B cell (primary cell): Measurements from ENCODE around the gene TSEN34. TPM values are rescaled to one million over a fixed set of nuclear protein-coding genes. Genes with fewer than 3 reads are reported as not detected.
"Not testable (repeated sequence)": the region's sequence is repeated elsewhere in the genome, so short reads cannot be mapped to it uniquely, and the experiment has no call there.

Experiments
- ATAC-seq: fragments of 200-7000 bp; cut with Tn5 transposase; one replicate; pipeline ENCODE4 v1.10.0; 2021; ENCODE audit warnings: low read depth, mild to moderate bottlenecking, moderate number of reproducible peaks, moderate library complexity
- CTCF ChIA-PET: fragments of 350-600 bp; sonication (Branson Sonifier 250); formaldehyde crosslinking; loops from one replicate; lab custom pipeline; 2021; ENCODE audit warnings: antibody characterized with exemption, inconsistent platforms; lab: Charles Lee
- POLR2A ChIA-PET: fragments of 350-600 bp; sonication (Branson Sonifier 250); formaldehyde crosslinking; loops from one replicate; lab custom pipeline; 2021; ENCODE audit warnings: antibody characterized with exemption; lab: Charles Lee
- DNase-seq: peaks from one replicate; pipeline ENCODE4 v3.0.0; 2013
- H2AFZ ChIP-seq: 2 replicates; pipeline ENCODE4 v1.6.1; 2012; ENCODE audit warnings: mild to moderate bottlenecking, low read depth, low read length; ENCODE audit not compliant: insufficient read depth, poor library complexity, severe bottlenecking
- H3K27ac ChIP-seq, 2 donors: 1 replicate in 1 of 2; 2 replicates in 1 of 2; pipeline ENCODE4 v1.5.1; 2012 to 2013; ENCODE audit warnings: low read length in 2 of 2, mild to moderate bottlenecking in 2 of 2, moderate library complexity in 1 of 2
- H3K27me3 ChIP-seq, 4 experiments: fragments of 200-600 bp in 1 of 4; sonication (generic) in 1 of 4; replicated peaks in 1 of 4; 1 replicate in 2 of 4; 2 replicates in 2 of 4; pipeline versions ENCODE4 v1.6.1 to v1.7.0; 2013 to 2016; ENCODE audit warnings: low read length in 3 of 4, mild to moderate bottlenecking in 2 of 4, mixed read lengths in 1 of 4, moderate library complexity in 1 of 4; ENCODE audit not compliant: insufficient read depth in 4 of 4, control insufficient read depth in 3 of 4; ENCODE audit errors: control extremely low read depth in 1 of 4
- H3K36me3 ChIP-seq, 2 experiments: replicated peaks in 1 of 2; 1 replicate in 1 of 2; 2 replicates in 1 of 2; pipeline versions ENCODE4 v1.6.1 to v1.7.1; 2013; ENCODE audit warnings: low read length in 1 of 2; ENCODE audit not compliant: insufficient read depth in 2 of 2, control insufficient read depth in 1 of 2; ENCODE audit errors: control extremely low read depth in 1 of 2, extremely low read depth in 1 of 2
- H3K4me1 ChIP-seq, 2 donors: fragments of 200-600 bp in 1 of 2; sonication (generic) in 1 of 2; 1 replicate in 1 of 2; 2 replicates in 1 of 2; pipeline versions ENCODE4 v1.5.1 to v1.6.1; 2013 to 2017; ENCODE audit warnings: low read length in 2 of 2; ENCODE audit not compliant: control insufficient read depth in 2 of 2, insufficient read depth in 2 of 2
- H3K4me2 ChIP-seq: replicated peaks from 2 replicates; pipeline ENCODE3; 2012; ENCODE audit warnings: mild to moderate bottlenecking, low read depth, low read length; ENCODE audit not compliant: poor library complexity, severe bottlenecking
- H3K4me3 ChIP-seq, 5 experiments: fragments of 200-600 bp in 1 of 5; sonication (generic) in 1 of 5; 1 replicate in 3 of 5; 2 replicates in 2 of 5; pipeline versions ENCODE4 v1.5.1 to v1.7.0; 2011 to 2016; ENCODE audit warnings: low read length in 4 of 5, mild to moderate bottlenecking in 4 of 5, low read depth in 2 of 5, control low read depth in 1 of 5, moderate library complexity in 1 of 5; ENCODE audit not compliant: insufficient read depth in 1 of 5; ENCODE audit errors: control extremely low read depth in 1 of 5, extremely low read depth in 1 of 5
- H3K79me2 ChIP-seq: fragments of 200-600 bp; sonication (generic); one replicate; pipeline ENCODE4 v1.6.0; 2016; ENCODE audit warnings: low read length; ENCODE audit not compliant: control insufficient read depth, insufficient read depth
- H3K9ac ChIP-seq: fragments of 200-600 bp; sonication (generic); 2 replicates; pipeline ENCODE4 v1.6.1; 2017; ENCODE audit warnings: mild to moderate bottlenecking, low read length, moderate library complexity
- H3K9me3 ChIP-seq, 3 donors: one replicate each; pipeline versions ENCODE4 v1.6.1 to v1.7.1; 2013; ENCODE audit warnings: low read length in 2 of 3; ENCODE audit not compliant: control insufficient read depth in 2 of 3, insufficient read depth in 1 of 3; ENCODE audit errors: control extremely low read depth in 1 of 3
- H4K20me1 ChIP-seq: 2 replicates; pipeline ENCODE4 v1.6.0; 2012; ENCODE audit warnings: mild to moderate bottlenecking, low read length; ENCODE audit not compliant: insufficient read depth, control insufficient read depth, poor library complexity, severe bottlenecking
- H3K27ac Mint-ChIP-seq: one replicate; pipeline ENCODE4 v1.8.0; 2021; ENCODE audit warnings: mixed read lengths
- H3K27me3 Mint-ChIP-seq: one replicate; pipeline ENCODE4 v1.8.0; 2021; ENCODE audit warnings: mixed read lengths
- H3K4me1 Mint-ChIP-seq: one replicate; pipeline ENCODE4 v1.8.0; 2021; ENCODE audit warnings: mixed read lengths
- H3K4me3 Mint-ChIP-seq: one replicate; pipeline ENCODE4 v1.8.0; 2021; ENCODE audit warnings: mixed read lengths
- H3K9me3 Mint-ChIP-seq: one replicate; pipeline ENCODE4 v1.8.0; 2022; ENCODE audit warnings: mixed read lengths; ENCODE audit not compliant: insufficient read depth
- CTCF ChIP-seq: fragments of 200-600 bp; IDR thresholded peaks from one replicate; pipeline ENCODE4 v1.8.0; 2022; ENCODE audit warnings: antibody characterized with exemption, mild to moderate bottlenecking
- EZH2 ChIP-seq: IDR thresholded peaks from 2 replicates; pipeline ENCODE4 v1.6.1; 2012; ENCODE audit warnings: borderline replicate concordance, low read depth, mild to moderate bottlenecking, moderate library complexity, low read length; ENCODE audit not compliant: insufficient read depth, poor library complexity, severe bottlenecking
- WGBS: methylation state at CpG from one replicate; pipeline ENCODE4 v1.1.5; 2013; ENCODE audit warnings: missing lambda C conversion rate; ENCODE audit not compliant: insufficient coverage; 5-methylcytosine and 5-hydroxymethylcytosine counted together
- intact Hi-C: fragments of 100-400 bp; cut with micrococcal nuclease; formaldehyde crosslinking; loops from one replicate; pipeline ENCODE4 v1.10.0; 2022
- polyA plus RNA-seq: library from polyadenylated mRNA; depleted of rRNA; stranded (reverse); fragments of >200 nt; gene quantifications from 2 replicates; pipeline ENCODE4 v1.2.3, GENCODE V29; 2012
- total RNA-seq, 2 donors: library from RNA; stranded (reverse); fragments of 120-200 nt in 1 of 2; gene quantifications; 1 replicate in 1 of 2; 2 replicates in 1 of 2; pipeline versions ENCODE4 v1.2.3 to v1.2.4, GENCODE V29; 2013 to 2022

Gene TSEN34
- total and polyA plus RNA-seq, 2 donors (not counting 1 experiment from before 2014, with no cell fraction given), result 17.6 to 25.1 TPM

GRCh38 chr19:54191811-54192453 is 824 bp downstream of the TSEN34 start:
- H3K79me2 ChIP-seq, result peaks cover 20% of the 10 kb centered on the region
- Mint-ChIP-seq H3K4me3 (peak overlapping the region; percentile 94), H3K9me3 (no peaks in the 10 kb centered on the region), H3K4me1 (peaks cover 32% of the 10 kb centered on the region), H3K27me3 (no peaks in the 10 kb centered on the region), H3K27ac (peak overlapping the region; percentile 99)
- H3K9ac ChIP-seq, result peak overlapping the region; percentile 83
- H3K27me3 ChIP-seq, result no peaks in the 10 kb centered on the region
- peak overlapping the region; percentile 65 to 87 (median 81) for H3K4me3 ChIP-seq
- intact Hi-C loops, result no loop called here
- CTCF ChIA-PET, result interaction anchor here (1.4 to 4.7 kb wide), 3 partner anchors 13 to 32 kb away, joined by 4 to 50 read pairs (median 6); partner anchors contain the start of genes LENG1 and TMC4
- DNase-seq (no peak), ATAC-seq (no peak)
- peaks cover 19% of the 10 kb centered on the region for H4K20me1 ChIP-seq
- peaks cover 0 to 19% of the 10 kb centered on the region in 2 experiments for H3K36me3 ChIP-seq
- 84% methylated on average over 14 of the region's 19 CpGs for WGBS
- peak overlapping the region; percentile 86 for H2AFZ ChIP-seq
- H3K4me1 ChIP-seq, result peaks cover 18 to 22% of the 10 kb centered on the region in 2 donors
- peak overlapping the region; percentile 96 to 99 for H3K27ac ChIP-seq
- H3K9me3 ChIP-seq, result no peaks in the 10 kb centered on the region
- POLR2A ChIA-PET, result interaction anchor here (0.7 to 4.5 kb wide), 7 partner anchors 9 to 1394 kb away, joined by 3 to 73 read pairs (median 5); partner anchors contain the start of genes CNOT3, LENG8, PRPF31 and RPS9
- TF ChIP-seq CTCF, result no peak
- TF ChIP-seq EZH2, result no peak
- H3K4me2 ChIP-seq, result peak overlapping the region; percentile 99

DNA sequence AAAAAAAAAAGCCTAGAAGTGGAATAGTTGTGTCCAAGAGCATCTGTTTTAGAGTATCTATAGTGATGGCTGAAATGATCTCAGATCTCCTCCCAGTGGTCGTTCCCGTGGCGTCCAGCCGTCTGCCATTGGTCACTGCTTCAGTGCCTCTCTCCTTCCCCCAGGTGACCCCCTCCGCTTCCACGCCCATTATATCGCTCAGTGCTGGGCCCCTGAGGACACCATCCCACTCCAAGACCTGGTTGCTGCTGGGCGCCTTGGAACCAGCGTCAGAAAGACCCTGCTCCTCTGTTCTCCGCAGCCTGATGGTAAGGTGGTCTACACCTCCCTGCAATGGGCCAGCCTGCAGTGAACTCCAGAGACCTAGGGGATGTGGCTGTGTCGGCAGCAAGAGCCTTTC is 1.9 kb downstream of the TSEN34 start:
- H3K9me3 ChIP-seq, result no peaks in the 10 kb centered on the region
- H3K4me3 Mint-ChIP-seq, result peak overlapping the region; percentile 67
- ChIA-PET CTCF (interaction anchor here (4.7 kb wide), 1 partner anchor 23 kb away, joined by 50 read pairs; the partner anchor contains the start of gene TMC4), POLR2A (interaction anchor here (0.7 kb wide), 1 partner anchor 1393 kb away, joined by 5 read pairs; no protein-coding TSS in a partner anchor)
- ATAC-seq (no peak), DNase-seq (no peak)
- intact Hi-C loops, result no loop called here
- WGBS, result 98% methylated on average over 10 of the region's 11 CpGs
- H2AFZ ChIP-seq, result no peak overlapping the region
- H3K4me3 ChIP-seq, result no peak overlapping the region
- peaks cover 29% of the 10 kb centered on the region for H3K4me1 Mint-ChIP-seq
- H3K4me1 ChIP-seq, result peaks cover 17 to 20% of the 10 kb centered on the region in 2 donors
- peaks cover 0 to 19% of the 10 kb centered on the region in 2 experiments for H3K36me3 ChIP-seq
- H3K27ac ChIP-seq, result no peak overlapping the region
- H3K27me3 Mint-ChIP-seq, result no peaks in the 10 kb centered on the region
- H3K27me3 ChIP-seq, result no peaks in the 10 kb centered on the region
- no peak overlapping the region for H3K27ac Mint-ChIP-seq
- peaks cover 18% of the 10 kb centered on the region for H4K20me1 ChIP-seq
- H3K79me2 ChIP-seq, result peaks cover 20% of the 10 kb centered on the region
- no peak for TF ChIP-seq EZH2
- no peak for TF ChIP-seq CTCF
- no peaks in the 10 kb centered on the region for H3K9me3 Mint-ChIP-seq
- no peak overlapping the region for H3K4me2 ChIP-seq
- H3K9ac ChIP-seq, result no peak overlapping the region

DNA sequence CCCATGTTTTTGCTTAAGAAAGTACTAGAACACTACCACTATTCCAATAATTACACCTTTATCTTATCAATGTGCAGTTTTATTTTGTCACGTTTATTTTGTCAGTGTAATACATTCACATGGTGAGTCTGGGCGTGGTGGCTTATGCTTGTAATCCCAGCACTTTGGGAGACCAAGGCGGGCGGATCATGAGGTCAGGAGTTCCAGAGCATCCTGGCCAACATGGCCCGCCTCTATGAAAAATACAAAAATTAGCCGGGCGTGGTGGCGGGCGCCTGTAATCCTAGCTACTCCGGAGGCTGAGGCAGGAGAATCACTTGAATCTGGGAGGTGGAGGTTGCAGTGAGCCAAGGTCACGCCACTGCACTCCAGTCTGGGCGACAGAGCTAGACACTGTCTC is 3.4 kb downstream of the TSEN34 start:
- peaks cover 7 to 10% of the 10 kb centered on the region in 2 donors for H3K4me1 ChIP-seq
- H3K79me2 ChIP-seq, result peaks cover 20% of the 10 kb centered on the region
- H3K4me1 Mint-ChIP-seq, result peaks cover 21% of the 10 kb centered on the region
- POLR2A ChIA-PET, intact Hi-C loops, H3K9me3 Mint-ChIP-seq, H3K9ac ChIP-seq, H2AFZ ChIP-seq, ATAC-seq, H3K4me3 ChIP-seq, H3K27me3 ChIP-seq, H3K27ac Mint-ChIP-seq, H3K4me2 ChIP-seq, H3K27ac ChIP-seq, DNase-seq, H3K9me3 ChIP-seq, H3K27me3 Mint-ChIP-seq, H4K20me1 ChIP-seq, H3K4me3 Mint-ChIP-seq, CTCF ChIA-PET: not testable (repeated sequence)
- WGBS, result 94% methylated on average over 3 of the region's 12 CpGs
- peaks cover 0 to 19% of the 10 kb centered on the region in 2 experiments for H3K36me3 ChIP-seq
